Hair follicular keratinocyte (primary cell): Measurements from ENCODE around the gene MOB1A. TPM values are rescaled to one million over a fixed set of nuclear protein-coding genes. Genes with fewer than 3 reads are reported as not detected.

Experiments
- total RNA-seq: library from RNA; depleted of rRNA; stranded (reverse); fragments of >200 nt; gene quantifications from 2 replicates; pipeline ENCODE4 v1.2.3, GENCODE V29; 2015

The MOB1A gene
- total RNA-seq, result 96.1 and 111 TPM in 2 replicates

DNA sequence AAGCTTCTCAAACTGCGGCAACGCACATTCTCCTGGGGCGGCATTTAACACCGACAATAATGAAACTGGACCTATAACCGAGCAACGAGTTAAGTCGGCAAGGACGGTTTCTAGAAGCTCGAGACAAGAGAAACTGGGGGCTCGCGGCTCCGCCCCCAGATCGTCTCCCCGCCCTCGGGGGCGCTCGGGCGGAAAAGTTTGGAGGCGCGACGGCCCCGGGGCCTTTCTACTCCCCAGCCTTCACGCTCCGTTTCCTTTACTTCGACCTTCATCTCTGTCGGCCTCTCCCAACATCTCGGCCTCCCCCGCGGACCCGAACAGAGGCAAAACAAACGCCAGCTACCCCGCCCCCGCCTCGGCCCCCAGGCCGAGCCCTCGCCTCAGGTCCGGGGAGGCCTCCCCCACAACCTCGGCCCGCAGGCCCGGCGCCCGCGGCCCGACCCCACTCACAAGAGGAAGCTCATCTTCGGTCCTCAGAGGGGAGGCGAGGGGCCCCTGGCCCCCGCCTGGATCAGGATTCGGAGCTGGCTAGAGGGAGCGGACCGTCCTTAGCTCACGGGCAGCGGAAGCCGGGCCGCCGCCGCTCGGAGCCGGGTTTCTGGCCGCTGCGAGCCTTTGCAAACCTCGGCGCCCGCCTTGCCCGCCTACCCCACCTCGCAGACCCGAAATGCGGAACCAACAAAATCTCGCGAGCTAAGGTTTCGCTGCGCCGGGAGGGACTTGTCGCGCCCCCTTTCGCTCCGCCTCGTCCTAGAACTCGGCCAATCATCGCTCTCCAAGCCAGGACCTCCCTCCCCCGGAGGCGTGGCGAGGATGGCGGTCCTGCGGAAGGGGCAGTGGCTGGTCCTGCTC lies at the start of gene MOB1A:
Gene MOB1A (minus strand): TSS at position 669 of the 852 bp plus-strand sequence. CDS start 205 bp downstream, at position 464.

DNA sequence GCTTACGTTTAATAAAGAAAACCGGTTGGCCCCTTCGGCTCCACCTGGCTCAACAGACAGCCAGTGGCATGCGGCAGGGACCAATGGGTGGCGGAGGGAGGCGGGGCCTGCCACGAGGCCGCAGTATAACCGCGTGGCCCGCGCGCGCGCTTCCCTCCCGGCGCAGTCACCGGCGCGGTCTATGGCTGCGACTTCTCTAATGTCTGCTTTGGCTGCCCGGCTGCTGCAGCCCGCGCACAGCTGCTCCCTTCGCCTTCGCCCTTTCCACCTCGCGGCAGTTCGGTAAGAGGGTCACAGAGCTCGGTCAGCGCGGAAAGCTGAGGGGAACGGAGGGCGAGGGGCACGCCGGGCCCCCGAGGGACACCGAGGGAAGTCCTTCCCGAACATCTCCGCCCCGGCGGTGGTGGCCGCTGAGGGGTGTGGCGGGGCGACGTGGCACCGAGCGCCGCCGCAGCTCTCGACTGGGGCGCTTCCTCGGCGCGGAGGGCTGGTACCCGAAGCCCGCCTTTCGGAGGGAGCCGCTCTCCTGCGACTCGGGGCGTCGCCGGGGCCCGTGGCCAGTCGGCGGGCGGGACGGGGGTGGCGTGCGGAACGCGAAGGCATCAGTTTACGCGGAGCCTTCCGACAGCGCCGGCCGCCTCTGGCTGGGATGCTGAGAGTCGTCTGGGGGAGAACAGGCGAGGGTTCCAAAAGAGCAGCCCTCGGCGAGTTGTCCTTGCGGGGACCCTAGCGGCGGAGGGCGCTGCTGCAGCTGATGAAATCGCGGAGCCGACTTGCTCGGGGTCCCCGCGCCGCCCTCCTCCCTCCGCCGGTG lies 20.0 kb upstream of the MOB1A start, which contains the start of gene MTHFD2:
Gene MTHFD2 (plus strand): TSS at position 155 of the 814 bp plus-strand sequence. CDS start 27 bp downstream, at position 182.

DNA sequence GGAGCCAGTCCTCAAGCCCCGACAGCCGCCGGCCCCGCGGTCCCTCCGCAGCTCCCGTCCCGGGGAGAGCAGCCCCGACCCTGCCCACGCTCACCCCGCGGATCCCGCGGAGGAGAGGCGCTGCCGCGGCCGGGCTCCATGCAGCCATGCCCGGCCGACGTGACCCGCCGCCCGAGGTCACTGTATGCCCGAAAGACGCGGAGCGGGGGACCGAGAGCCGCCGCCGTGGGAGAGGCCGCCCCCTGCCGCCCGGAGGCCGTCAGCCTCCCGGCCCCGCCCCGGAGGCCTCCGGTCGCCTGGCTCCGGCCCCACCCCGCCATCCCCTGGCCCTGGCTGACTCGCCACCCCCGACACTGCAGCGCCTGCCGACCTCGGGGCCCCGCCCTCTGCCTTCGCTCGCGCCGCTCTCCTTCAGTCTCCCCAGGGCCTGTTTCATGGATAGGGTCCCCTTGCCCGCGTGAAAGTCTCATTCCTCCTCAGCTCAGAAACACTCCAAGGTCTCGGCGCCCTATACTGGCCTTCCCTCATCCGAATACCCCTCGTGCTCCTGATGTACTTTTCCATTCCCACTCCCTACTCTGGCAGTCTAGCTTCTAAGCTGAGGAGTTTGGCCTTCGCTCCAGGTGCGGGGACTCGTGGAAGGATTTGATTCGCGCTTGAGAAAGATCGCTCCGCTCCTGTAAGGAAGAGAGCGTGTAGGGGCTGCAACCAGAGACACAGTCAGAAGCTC lies 30.8 kb downstream of the MOB1A start, which contains the start of gene BOLA3:
Gene BOLA3 (minus strand): TSS at position 186 of the 730 bp plus-strand sequence. CDS start 38 bp downstream, at position 148.

Other genes starting within 250 kb of the MOB1A start
- 2.7 and 3.5 TPM in 2 replicates for gene TET3, start 194.0 kb downstream of the MOB1A start, total RNA-seq
- gene BOLA3, start 31.0 kb downstream of the MOB1A start, total RNA-seq, result 167 and 228 TPM in 2 replicates
- gene MTHFD2, start 19.7 kb upstream of the MOB1A start, total RNA-seq, result 156 and 209 TPM in 2 replicates
- not detected in 2 replicates for gene SLC4A5, start 164.5 kb upstream of the MOB1A start, total RNA-seq
- gene DCTN1, start 201.4 kb upstream of the MOB1A start, total RNA-seq, result 86.5 and 118 TPM in 2 replicates
- 3.6 and 4.8 TPM in 2 replicates for gene C2orf81, start 242.7 kb upstream of the MOB1A start, total RNA-seq
- gene WDR54, start 242.9 kb upstream of the MOB1A start, total RNA-seq, result 46.2 and 64.7 TPM in 2 replicates